Liver (tissue), 9 donors: ENCODE results near the gene UBQLN3. TPM values are rescaled to one million over a fixed set of nuclear protein-coding genes. Genes with fewer than 3 reads are reported as not detected.

Experiments
- DNase-seq: peaks from one replicate; pipeline ENCODE4 v3.0.0-alpha.2; 2017; ENCODE audit warnings: low spot score
- H3K27ac ChIP-seq, 2 donors: one replicate each; pipeline ENCODE4 v1.7.0; 2013; ENCODE audit warnings: inconsistent platforms in 2 of 2, low read length in 2 of 2, control low read depth in 1 of 2, low read depth in 1 of 2, mild to moderate bottlenecking in 1 of 2
- H3K27me3 ChIP-seq, 4 donors: one replicate each; pipeline versions ENCODE4 v1.6.1 to v1.7.0; 2013; ENCODE audit warnings: low read length in 3 of 4, inconsistent platforms in 1 of 4, mild to moderate bottlenecking in 1 of 4, moderate library complexity in 1 of 4; ENCODE audit not compliant: control insufficient read depth in 4 of 4, insufficient read depth in 4 of 4
- H3K36me3 ChIP-seq, 4 donors: one replicate each; pipeline versions ENCODE4 v1.6.1 to v1.7.0; 2013; ENCODE audit warnings: low read length in 3 of 4, mild to moderate bottlenecking in 3 of 4, low read depth in 1 of 4, moderate library complexity in 1 of 4; ENCODE audit not compliant: control insufficient read depth in 4 of 4, insufficient read depth in 3 of 4
- H3K4me1 ChIP-seq, 4 donors: one replicate each; pipeline versions ENCODE4 v1.6.1 to v1.7.0; 2013; ENCODE audit warnings: low read length in 3 of 4, mild to moderate bottlenecking in 3 of 4, moderate library complexity in 1 of 4; ENCODE audit not compliant: control insufficient read depth in 4 of 4, insufficient read depth in 4 of 4
- H3K4me3 ChIP-seq, 3 donors: one replicate each; pipeline versions ENCODE4 v1.6.1 to v1.7.0; 2013; ENCODE audit warnings: low read length in 3 of 3, control low read depth in 1 of 3, low read depth in 1 of 3, mild to moderate bottlenecking in 1 of 3
- H3K9ac ChIP-seq, 2 donors: one replicate each; pipeline ENCODE4 v1.7.0; 2013; ENCODE audit warnings: low read length in 2 of 2, mild to moderate bottlenecking in 2 of 2, moderate library complexity in 2 of 2, control low read depth in 1 of 2, low read depth in 1 of 2
- H3K9me3 ChIP-seq, 4 donors: one replicate each; pipeline versions ENCODE4 v1.6.1 to v1.7.0; 2013; ENCODE audit warnings: low read length in 3 of 4; ENCODE audit not compliant: control insufficient read depth in 4 of 4
- ATF3 ChIP-seq: IDR thresholded peaks from 2 replicates; pipeline ENCODE4 v1.6.1; 2016; ENCODE audit warnings: antibody characterized with exemption
- CTCF ChIP-seq: fragments of 150-350 bp; IDR thresholded peaks from 2 replicates; pipeline ENCODE4 v1.5.1; 2017; ENCODE audit warnings: improper control_type of control experiment, low read depth, low read length; ENCODE audit not compliant: missing input control
- EGR1 ChIP-seq, 2 donors: IDR thresholded peaks; 2 replicates each; pipeline ENCODE4 v1.6.1; 2016 to 2018; ENCODE audit warnings: antibody characterized with exemption in 2 of 2, low read depth in 2 of 2
- FOXA1 ChIP-seq: IDR thresholded peaks from 2 replicates; pipeline ENCODE4 v1.6.1; 2016; ENCODE audit warnings: antibody characterized with exemption
- FOXA2 ChIP-seq: IDR thresholded peaks from 2 replicates; pipeline ENCODE4 v1.6.1; 2016; ENCODE audit warnings: antibody characterized with exemption
- GABPA ChIP-seq, 2 donors: IDR thresholded peaks in 1 of 2; conservative IDR thresholded peaks in 1 of 2; 2 replicates each; pipeline ENCODE4 v1.6.1; 2016; ENCODE audit warnings: antibody characterized with exemption in 2 of 2, mild to moderate bottlenecking in 1 of 2, moderate library complexity in 1 of 2
- HNF4A ChIP-seq, 2 donors: conservative IDR thresholded peaks; 2 replicates each; pipeline ENCODE4 v1.6.1; 2016; ENCODE audit warnings: antibody characterized with exemption in 2 of 2, mild to moderate bottlenecking in 2 of 2
- HNF4G ChIP-seq: IDR thresholded peaks from 2 replicates; pipeline ENCODE4 v1.6.1; 2016; ENCODE audit warnings: antibody characterized with exemption
- MAX ChIP-seq: IDR thresholded peaks from 2 replicates; pipeline ENCODE4 v1.6.1; 2016; ENCODE audit warnings: antibody characterized with exemption
- NR2F2 ChIP-seq: IDR thresholded peaks from 2 replicates; pipeline ENCODE4 v1.6.1; 2016; ENCODE audit warnings: antibody characterized with exemption
- RAD21 ChIP-seq, 2 donors: IDR thresholded peaks; 2 replicates each; pipeline ENCODE4 v1.6.1; 2016; ENCODE audit warnings: antibody characterized with exemption in 2 of 2, mild to moderate bottlenecking in 2 of 2
- REST ChIP-seq: IDR thresholded peaks from 2 replicates; pipeline ENCODE4 v1.6.1; 2016; ENCODE audit warnings: antibody characterized with exemption, mild to moderate bottlenecking
- RXRA ChIP-seq, 2 donors: IDR thresholded peaks; 2 replicates each; pipeline ENCODE4 v1.6.1; 2017 to 2018; ENCODE audit warnings: antibody characterized with exemption in 2 of 2, mild to moderate bottlenecking in 1 of 2
- SP1 ChIP-seq: IDR thresholded peaks from 2 replicates; pipeline ENCODE4 v1.6.1; 2018; ENCODE audit warnings: antibody characterized with exemption, mild to moderate bottlenecking
- TAF1 ChIP-seq: conservative IDR thresholded peaks from 2 replicates; pipeline ENCODE4 v1.6.1; 2016; ENCODE audit warnings: antibody characterized with exemption, mild to moderate bottlenecking
- ZBTB33 ChIP-seq: IDR thresholded peaks from 2 replicates; pipeline ENCODE4 v1.6.1; 2016; ENCODE audit warnings: antibody characterized with exemption
- WGBS: extraction: QIAGEN DNeasy Blood & Tissue Kit; methylation state at CpG from one replicate; pipeline ENCODE4 v1.1.7; 2013; 5-methylcytosine and 5-hydroxymethylcytosine counted together
- polyA plus RNA-seq, 2 donors: library from polyadenylated mRNA; stranded (reverse) in 1 of 2; unstranded in 1 of 2; fragments of 200-250 nt in 1 of 2; fragments of >200 nt in 1 of 2; fragmentation: Nextera tagmentation in 1 of 2; extraction: Ambion mirVana in 1 of 2; gene quantifications; one replicate each; pipeline versions ENCODE4 v1.2.1 to v1.2.3, GENCODE V29; 2013 to 2015
- total RNA-seq, 2 donors: library from RNA; depleted of rRNA; stranded (reverse); fragments of >200 nt; gene quantifications; one replicate each; pipeline ENCODE4 v1.2.3, GENCODE V29; 2014
- donor health status: healthy.
- donor health status: healthy.
- donor health status: healthy.
- donor health status: healthy.
- donor health status: healthy.

Gene UBQLN3
- total and polyA plus RNA-seq, 4 donors = 0.09 to 0.33 TPM; not detected in 2

- Histone ChIP-seq H3K9ac (no peak overlapping the region), H3K9me3 (no peaks in the 10 kb centered on the region), H3K4me1 (no peaks in the 10 kb centered on the region), H3K27me3 (no peaks in the 10 kb centered on the region), H3K4me3 (no peak overlapping the region), H3K27ac (no peak overlapping the region), H3K36me3 (no peaks in the 10 kb centered on the region)
- WGBS = 89% methylated on average over 6 of the region's 6 CpGs
- TF ChIP-seq EGR1 (IDR thresholded peaks at IDR 0.05; ENCODE audit: low read depth in 2 of 2) (no peak), TAF1 (no peak)
- no peak for DNase-seq
These were observed 9.4 kb downstream of the UBQLN3 start for GRCh38 chr11:5500393-5500801.

GRCh38 chr11:5499671-5500070 is 10.1 kb downstream of the UBQLN3 start:
- H3K27me3 ChIP-seq = no peaks in the 10 kb centered on the region
- no peaks in the 10 kb centered on the region for H3K4me1 ChIP-seq
- TF ChIP-seq RAD21 (IDR thresholded peaks at IDR 0.05) (no peak), SP1 (no peak), FOXA1 (no peak), TAF1 (no peak), FOXA2 (no peak), GABPA (IDR thresholded peaks at IDR 0.05 in 1 of 2, conservative IDR thresholded peaks at IDR 0.05 in 1 of 2) (no peak), NR2F2 (no peak), ATF3 (no peak), MAX (no peak), CTCF (no peak), HNF4G (no peak), EGR1 (IDR thresholded peaks at IDR 0.05; ENCODE audit: low read depth in 2 of 2) (no peak), ZBTB33 (no peak)
- no peaks in the 10 kb centered on the region for H3K9me3 ChIP-seq
- no peak for DNase-seq
- H3K27ac ChIP-seq = no peak overlapping the region
- H3K9ac ChIP-seq = no peak overlapping the region
- H3K36me3 ChIP-seq = no peaks in the 10 kb centered on the region
- H3K4me3 ChIP-seq = no peak overlapping the region
- 76% methylated on average over 2 of the region's 2 CpGs for WGBS

- DNase-seq = no peak
- Histone ChIP-seq H3K9me3 (no peaks in the 10 kb centered on the region), H3K4me3 (no peak overlapping the region), H3K4me1 (no peaks in the 10 kb centered on the region), H3K9ac (no peak overlapping the region), H3K36me3 (no peaks in the 10 kb centered on the region), H3K27ac (no peak overlapping the region), H3K27me3 (peaks cover 0 to 4% (median 0%) of the 10 kb centered on the region in 4 donors)
- 48% methylated on average over 5 of the region's 5 CpGs for WGBS
- TF ChIP-seq HNF4A (conservative IDR thresholded peaks at IDR 0.05) (no peak), SP1 (no peak), NR2F2 (no peak), RXRA (IDR thresholded peaks at IDR 0.05) (no peak), HNF4G (no peak), CTCF (no peak), REST (no peak)
These were observed 20.0 kb downstream of the UBQLN3 start for GRCh38 chr11:5489576-5490357.
